Fibroblast of upper back skin (primary cell): ENCODE results near the gene GCM1.

Experiments
- DNase-seq: peaks from one replicate; pipeline ENCODE4 v3.0.0-alpha.2; 2013

GCM1 gene

DNA sequence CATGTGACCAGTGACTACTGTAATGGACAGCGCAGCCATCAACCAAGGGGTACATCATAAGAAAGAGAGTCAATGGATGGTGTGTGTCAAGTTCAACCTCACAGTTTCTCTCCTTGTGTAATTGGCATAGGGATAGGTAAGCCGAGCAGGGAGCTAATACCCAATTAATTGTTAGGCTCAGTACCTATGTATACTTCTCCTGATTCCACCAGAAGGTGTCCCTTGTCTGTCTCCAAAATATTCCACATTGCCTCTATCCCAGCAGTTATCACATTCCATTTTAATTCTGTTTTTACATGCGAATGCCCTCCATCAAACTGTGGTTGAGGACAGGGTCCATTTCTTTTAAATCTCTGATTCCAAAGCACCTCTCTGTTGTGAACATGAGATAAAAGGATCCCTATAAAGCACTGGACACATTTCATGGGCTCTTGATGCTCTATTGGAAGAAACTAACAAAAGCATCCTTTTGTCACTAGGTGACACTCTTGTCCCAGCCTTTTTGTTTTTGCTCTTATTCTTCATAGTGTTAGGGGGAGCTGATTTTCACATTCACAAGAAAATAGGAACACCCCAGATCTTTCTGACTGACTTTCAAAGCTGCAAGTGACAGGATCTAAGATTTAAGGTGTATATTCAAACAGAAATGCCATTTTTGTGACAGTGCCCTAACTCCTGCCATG is 44.5 kb downstream of the GCM1 start:
- peak; percentile 16 for DNase-seq

DNA sequence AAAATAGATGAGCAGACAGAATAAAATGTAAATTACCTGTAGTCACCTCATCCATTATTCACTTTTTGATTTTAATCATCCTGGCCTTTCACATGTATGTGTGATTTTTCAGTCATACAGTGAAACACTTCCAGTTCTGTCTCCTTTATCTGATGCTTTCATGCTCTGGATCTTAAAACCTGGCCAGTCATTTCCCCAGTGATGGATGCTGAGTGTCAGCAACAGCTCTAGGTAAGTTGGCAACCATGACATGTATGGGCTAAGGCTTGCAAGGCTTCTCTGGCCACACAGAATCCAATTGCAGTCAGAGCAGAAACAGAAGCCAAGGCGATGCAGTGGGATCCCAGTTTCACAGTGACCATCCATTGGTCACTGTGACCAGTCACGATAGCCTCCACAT is 47.6 kb downstream of the GCM1 start:
- no peak for DNase-seq

GRCh38 chr6:53100561-53100960 is 48.1 kb downstream of the GCM1 start:
- DNase-seq = peak; percentile 16

DNA sequence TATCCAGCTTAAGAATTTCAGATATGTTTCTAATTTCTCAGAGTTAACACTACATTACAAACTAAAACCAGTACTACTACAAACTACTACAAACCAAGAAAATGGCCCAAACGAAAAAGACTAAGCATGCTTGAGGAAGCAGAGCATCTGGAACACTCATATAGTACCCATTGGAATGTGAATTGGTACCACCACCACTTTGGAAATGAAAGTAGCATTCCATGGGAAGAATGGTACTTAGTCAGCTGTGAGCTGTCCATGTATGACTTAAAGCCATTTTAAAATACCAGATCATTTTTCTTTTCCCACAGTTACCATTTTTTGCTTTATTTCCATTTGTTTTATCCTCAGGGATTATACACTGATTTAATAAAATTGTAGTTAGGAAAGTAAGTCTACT is 52.9 kb downstream of the GCM1 start:
- DNase-seq = peak; percentile 24

DNA sequence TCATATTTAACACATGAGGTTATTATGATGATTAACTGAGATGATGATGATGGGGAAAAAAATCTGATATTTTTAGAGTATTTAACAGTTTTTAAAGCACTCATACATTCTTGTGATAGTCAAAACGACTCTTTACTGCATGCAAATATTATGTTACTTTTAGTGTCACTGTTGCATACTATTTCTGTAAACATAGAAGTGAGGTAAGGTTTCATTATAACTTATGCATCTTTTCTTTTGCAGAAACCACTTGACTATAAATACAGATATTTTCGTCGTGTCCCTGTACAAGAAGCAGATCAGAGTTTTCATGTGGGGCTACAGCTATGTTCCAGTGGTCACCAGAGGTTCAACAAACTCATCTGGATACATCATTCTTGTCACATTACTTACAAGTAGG is 53.4 kb downstream of the GCM1 start:
- no peak for DNase-seq

DNA sequence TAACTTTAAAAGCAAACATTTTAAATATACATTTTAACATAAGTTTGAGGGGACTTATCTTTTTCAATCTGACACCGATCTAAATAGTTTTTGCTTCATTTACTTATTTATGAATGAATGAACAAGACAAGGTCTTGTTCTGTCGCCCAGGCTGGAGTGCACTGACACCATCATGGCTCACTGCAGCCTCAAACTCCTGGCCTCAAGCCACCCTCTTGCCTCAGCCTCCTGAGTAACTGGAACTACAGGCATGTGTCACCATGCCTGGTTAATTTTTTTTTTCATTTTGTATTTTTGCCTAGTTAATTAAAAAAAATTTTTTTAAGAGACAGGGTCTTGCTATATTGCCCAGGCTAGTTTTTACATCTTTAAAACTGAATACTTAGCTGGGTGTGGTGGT is 58.1 kb downstream of the GCM1 start:
- DNase-seq = peak; percentile 17

- no peak for DNase-seq
Observed at GRCh38 chr6:53089948-53090347, 58.7 kb downstream of the GCM1 start.

DNA sequence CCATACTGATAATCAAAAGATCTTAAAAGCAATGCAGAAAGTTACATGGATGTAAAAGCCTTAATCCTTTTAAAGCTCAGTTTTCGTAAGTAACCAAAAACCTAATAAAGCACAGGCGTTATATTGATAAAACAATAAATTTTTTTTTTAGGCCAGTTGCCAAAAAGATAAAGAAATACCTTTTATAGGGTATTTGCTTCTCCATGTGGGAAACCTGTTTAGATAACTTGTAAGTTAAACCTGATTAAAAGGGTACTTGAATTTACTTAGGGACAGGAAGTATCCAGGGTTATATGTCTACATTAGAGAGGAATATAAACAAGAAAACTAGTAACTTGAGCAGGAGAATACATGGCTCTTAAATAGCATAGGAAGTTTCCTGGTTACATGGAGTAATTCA is 62.3 kb downstream of the GCM1 start:
- no peak for DNase-seq

DNA sequence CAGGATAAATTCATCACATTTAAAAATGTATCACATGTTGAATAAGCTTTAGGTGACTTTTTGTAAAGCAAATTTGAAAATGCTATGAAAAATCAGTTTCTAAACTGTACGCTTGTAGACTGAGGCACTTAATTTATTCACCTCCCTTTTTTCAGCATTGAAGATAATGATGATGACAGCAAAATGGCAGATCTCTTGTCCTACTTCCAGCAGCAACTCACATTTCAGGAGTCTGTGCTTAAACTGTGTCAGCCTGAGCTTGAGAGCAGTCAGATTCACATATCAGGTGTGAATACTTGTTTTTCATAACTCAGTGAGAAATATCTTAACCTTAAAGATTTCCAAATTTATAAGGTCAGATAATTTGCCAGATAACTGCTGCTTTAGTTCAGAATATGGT is 67.8 kb downstream of the GCM1 start:
- no peak for DNase-seq
